G401 (cell line): ENCODE measurements around the gene CD1C. TPM values are rescaled to one million over a fixed set of nuclear protein-coding genes. Genes with fewer than 3 reads are reported as not detected.
"Not testable (repeated sequence)": the region's sequence is repeated elsewhere in the genome, so short reads cannot be mapped to it uniquely, and the experiment has no call there.

Experiments used
- DNase-seq: peaks from one replicate; pipeline ENCODE4 v3.0.0-alpha.2; 2015; ENCODE audit warnings: low spot score
- in situ Hi-C: cut with HindIII; loops from 2 replicates; pipeline ENCODE4 v1.10.0; 2016; ENCODE audit warnings: low sequenced_read_pairs, mixed read lengths
- total RNA-seq: library from RNA; depleted of rRNA; stranded (reverse); fragments of >200 nt; shearing (Covaris generic); gene quantifications from 2 replicates; pipeline ENCODE4 v1.2.3, GENCODE V29; 2014; rRNA removed

CD1C gene
- total RNA-seq, 1 experiment from 2014 or later, result not detected

GRCh38 chr1:158323866-158324265 is 34.1 kb downstream of the CD1C start:
- in situ Hi-C loops, result no loop called here

GRCh38 chr1:158324395-158324794 is 34.7 kb downstream of the CD1C start:
- in situ Hi-C loops, result no loop called here
- DNase-seq, result no peak

More at GRCh38 chr1:158323866-158324265, 34.1 kb downstream of the CD1C start:
- DNase-seq, result no peak

GRCh38 chr1:158327481-158327880 is 37.8 kb downstream of the CD1C start:
- DNase-seq, result no peak
- in situ Hi-C loops, result no loop called here

GRCh38 chr1:158328426-158328825 is 38.7 kb downstream of the CD1C start:
- no peak for DNase-seq
- in situ Hi-C loops, result no loop called here

- in situ Hi-C loops, result no loop called here
These were observed 39.6 kb downstream of the CD1C start for GRCh38 chr1:158329300-158329699.

GRCh38 chr1:158329733-158330132 is 40.0 kb downstream of the CD1C start:
- no peak for DNase-seq
- in situ Hi-C loops, result no loop called here

More at GRCh38 chr1:158329300-158329699, 39.6 kb downstream of the CD1C start:
- no peak for DNase-seq

GRCh38 chr1:158330391-158331105 is 40.8 kb downstream of the CD1C start:
- in situ Hi-C loops, result no loop called here
- DNase-seq, result no peak

GRCh38 chr1:158331106-158331425 is 41.3 kb downstream of the CD1C start:
- in situ Hi-C loops, result no loop called here
- no peak for DNase-seq

- DNase-seq, result no peak
- in situ Hi-C loops, result no loop called here
These were observed 41.9 kb downstream of the CD1C start, which contains the start of gene CD1B for GRCh38 chr1:158331481-158332150. Gene CD1B (minus strand): TSS chr1:158331531. CDS start chr1:158331423, 108 bp downstream.

GRCh38 chr1:158333405-158334155 is 43.9 kb downstream of the CD1C start:
- in situ Hi-C loops, result no loop called here
- DNase-seq, result no peak

- in situ Hi-C loops, result no loop called here
- DNase-seq, result no peak
These were observed 44.9 kb downstream of the CD1C start for GRCh38 chr1:158334526-158335212.

- in situ Hi-C loops, result no loop called here
- no peak for DNase-seq
These were observed 45.5 kb downstream of the CD1C start for GRCh38 chr1:158335213-158335532.

- DNase-seq, in situ Hi-C loops: not testable (repeated sequence)
These were observed 46.7 kb downstream of the CD1C start for GRCh38 chr1:158336413-158336812.

Other genes with a start within 250 kb of the CD1C start
- gene CD1D, start 109.0 kb upstream of the CD1C start, total RNA-seq, result not detected in 2 replicates
- gene CD1A, start 35.5 kb upstream of the CD1C start, total RNA-seq, result not detected in 2 replicates
- gene CD1B, start 41.6 kb downstream of the CD1C start, total RNA-seq, result not detected in 2 replicates
- not detected in 2 replicates for gene CD1E, start 64.0 kb downstream of the CD1C start, total RNA-seq
- gene OR10T2, start 109.5 kb downstream of the CD1C start, total RNA-seq, result not detected in 2 replicates
- not detected in 2 replicates for gene OR10K2, start 136.3 kb downstream of the CD1C start, total RNA-seq
- gene OR10K1, start 171.9 kb downstream of the CD1C start, total RNA-seq, result not detected in 2 replicates
- not detected in 2 replicates for gene OR10R2, start 182.3 kb downstream of the CD1C start, total RNA-seq